BE2C (cell line): Measurements from ENCODE around the gene NRXN3.

Experiments
- DNase-seq: peaks from one replicate; pipeline ENCODE4 v3.0.0-alpha.2; 2020
- H3K27me3 ChIP-seq: fragments of 250-450 bp; sonication (Bioruptor Pico); 2 replicates; pipeline ENCODE4 v1.5.1; 2020; ENCODE audit warnings: mild to moderate bottlenecking
- H3K36me3 ChIP-seq: fragments of 250-450 bp; sonication (Bioruptor Pico); 2 replicates; pipeline ENCODE4 v1.5.1; 2020; ENCODE audit warnings: mild to moderate bottlenecking
- H3K4me1 ChIP-seq: fragments of 250-450 bp; sonication (Bioruptor Pico); 2 replicates; pipeline ENCODE4 v1.5.1; 2020
- H3K4me3 ChIP-seq: 2 replicates; pipeline ENCODE4 v1.5.1; 2011; ENCODE audit warnings: low read depth, low read length
- H3K9me3 ChIP-seq: fragments of 250-450 bp; sonication (Bioruptor Pico); 2 replicates; pipeline ENCODE4 v1.5.1; 2020
- CTCF ChIP-seq: IDR thresholded peaks from 2 replicates; pipeline ENCODE4 v1.5.1; 2012; ENCODE audit warnings: mild to moderate bottlenecking, low read depth, low read length

Gene NRXN3

GRCh38 chr14:79597566-79597965 is 1427.4 kb downstream of the NRXN3 start:
- Histone ChIP-seq H3K36me3 (no peaks in the 10 kb centered on the region), H3K27me3 (no peaks in the 10 kb centered on the region), H3K9me3 (no peaks in the 10 kb centered on the region), H3K4me1 (no peaks in the 10 kb centered on the region), H3K4me3 (no peak overlapping the region)
- TF ChIP-seq CTCF = no peak
- DNase-seq = no peak

GRCh38 chr14:79598339-79598738 is 1428.2 kb downstream of the NRXN3 start:
- TF ChIP-seq CTCF = no peak
- no peaks in the 10 kb centered on the region for H3K27me3 ChIP-seq
- no peak for DNase-seq
- H3K4me1 ChIP-seq = no peaks in the 10 kb centered on the region
- no peaks in the 10 kb centered on the region for H3K9me3 ChIP-seq
- no peak overlapping the region for H3K4me3 ChIP-seq
- no peaks in the 10 kb centered on the region for H3K36me3 ChIP-seq

- DNase-seq = no peak
- H3K9me3 ChIP-seq = no peaks in the 10 kb centered on the region
- H3K4me1 ChIP-seq = no peaks in the 10 kb centered on the region
- H3K36me3 ChIP-seq = no peaks in the 10 kb centered on the region
- no peak overlapping the region for H3K4me3 ChIP-seq
- no peak for TF ChIP-seq CTCF
- H3K27me3 ChIP-seq = no peaks in the 10 kb centered on the region
Observed at GRCh38 chr14:79599239-79599638, 1429.1 kb downstream of the NRXN3 start.

GRCh38 chr14:79600406-79600805 is 1430.2 kb downstream of the NRXN3 start:
- Histone ChIP-seq H3K27me3 (no peaks in the 10 kb centered on the region), H3K4me1 (no peaks in the 10 kb centered on the region), H3K9me3 (no peaks in the 10 kb centered on the region), H3K4me3 (no peak overlapping the region), H3K36me3 (no peaks in the 10 kb centered on the region)
- DNase-seq = no peak
- TF ChIP-seq CTCF = no peak

GRCh38 chr14:79601579-79601978 is 1431.4 kb downstream of the NRXN3 start:
- no peak for DNase-seq
- Histone ChIP-seq H3K4me3 (no peak overlapping the region), H3K36me3 (no peaks in the 10 kb centered on the region), H3K9me3 (peaks cover under 1% of the 10 kb centered on the region; the same call in 1 of the 2 replicates), H3K4me1 (no peaks in the 10 kb centered on the region), H3K27me3 (no peaks in the 10 kb centered on the region)
- no peak for TF ChIP-seq CTCF

- Histone ChIP-seq H3K27me3 (no peaks in the 10 kb centered on the region), H3K4me1 (no peaks in the 10 kb centered on the region), H3K4me3 (no peak overlapping the region), H3K36me3 (no peaks in the 10 kb centered on the region), H3K9me3 (peaks cover 2% of the 10 kb centered on the region; the same call in 1 of the 2 replicates)
- no peak for DNase-seq
- TF ChIP-seq CTCF = no peak
Observed at GRCh38 chr14:79602045-79602444, 1431.9 kb downstream of the NRXN3 start.
